22Rv1 (cell line): ENCODE results near the gene NOXO1.

ENCODE experiments used
- CTCF ChIP-seq: fragments of 450-650 bp; IDR thresholded peaks from 2 replicates; pipeline ENCODE4 v1.5.1; 2017; ENCODE audit warnings: mild to moderate bottlenecking
- ZFX ChIP-seq: fragments of 450-650 bp; IDR thresholded peaks from 2 replicates; pipeline ENCODE4 v1.6.1; 2017; ENCODE audit warnings: antibody characterized with exemption, borderline replicate concordance

GRCh38 chr16:2007081-2007836 lies 26.0 kb upstream of the NOXO1 start:
- TF ChIP-seq CTCF (no peak), ZFX (no peak)
